Dermis blood vessel endothelial cell (primary cell): ENCODE data around the gene ZSWIM6. TPM values are rescaled to one million over a fixed set of nuclear protein-coding genes. Genes with fewer than 3 reads are reported as not detected.

Experiments used
- DNase-seq: peaks from one replicate; pipeline ENCODE4 v3.0.0; 2010
- total RNA-seq: library from RNA; depleted of rRNA; stranded (reverse); fragments of >200 nt; gene quantifications from 2 replicates; pipeline ENCODE4 v1.2.3, GENCODE V29; 2014

ZSWIM6 gene
- total RNA-seq, 1 donor from 2014 or later = 9.4 TPM

DNA sequence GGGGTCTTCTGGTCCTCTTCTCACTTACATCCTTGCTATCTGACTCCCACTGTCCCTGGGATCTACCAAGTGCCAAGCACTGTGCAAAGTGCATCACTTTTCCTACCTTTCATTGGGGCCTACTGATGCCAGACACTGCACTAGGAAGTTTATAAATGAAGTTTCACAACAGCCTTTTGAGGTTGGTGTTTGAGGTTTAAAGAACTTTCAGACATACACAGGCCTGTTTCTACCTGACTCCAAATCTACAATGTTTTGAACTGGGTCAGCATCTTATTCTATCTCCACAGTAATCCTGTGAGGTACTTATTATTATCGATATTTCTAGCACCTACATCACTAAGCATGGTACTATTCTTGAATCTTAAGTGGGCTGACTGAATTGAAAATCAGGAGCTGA, 227.7 kb downstream of the ZSWIM6 start:
- no peak for DNase-seq

DNA sequence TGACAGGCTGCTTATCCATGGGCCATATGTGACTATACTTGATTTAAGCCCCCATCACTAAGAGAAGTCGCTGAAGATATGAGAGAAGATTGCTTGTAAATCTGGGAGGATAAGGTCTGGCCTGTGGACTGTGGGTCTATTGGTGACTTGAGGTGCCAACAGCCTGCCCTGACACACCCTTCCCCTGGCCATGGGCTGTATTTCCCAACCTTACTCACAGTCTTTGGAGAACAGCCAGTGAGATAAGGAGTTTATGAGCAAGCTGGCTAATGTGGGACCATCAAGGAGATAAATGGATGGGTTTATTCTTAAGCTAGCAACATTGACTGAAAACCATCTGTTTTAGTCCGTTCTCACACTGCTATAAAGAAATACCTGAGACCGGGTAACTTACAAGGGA, 231.3 kb downstream of the ZSWIM6 start:
- DNase-seq = no peak

DNA sequence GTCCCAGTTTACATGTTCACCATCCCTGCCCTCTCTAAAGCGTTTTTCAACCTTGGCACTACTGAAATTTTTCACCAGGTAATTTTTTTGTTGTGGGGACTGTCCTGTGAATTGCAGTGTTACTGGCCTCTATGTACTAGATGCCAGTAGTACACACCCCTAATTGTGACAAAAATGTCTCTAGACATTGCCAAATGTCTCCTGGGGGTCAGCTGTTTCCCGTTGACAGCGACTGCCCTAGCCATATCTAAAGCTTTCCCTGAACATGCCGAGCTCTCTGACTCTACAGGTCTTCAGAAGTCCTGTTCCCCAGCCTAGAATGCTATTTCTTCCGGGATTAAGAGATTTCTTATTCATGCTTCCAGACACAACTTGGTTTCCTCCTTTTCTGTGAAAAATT, 235.3 kb downstream of the ZSWIM6 start:
- no peak for DNase-seq

DNA sequence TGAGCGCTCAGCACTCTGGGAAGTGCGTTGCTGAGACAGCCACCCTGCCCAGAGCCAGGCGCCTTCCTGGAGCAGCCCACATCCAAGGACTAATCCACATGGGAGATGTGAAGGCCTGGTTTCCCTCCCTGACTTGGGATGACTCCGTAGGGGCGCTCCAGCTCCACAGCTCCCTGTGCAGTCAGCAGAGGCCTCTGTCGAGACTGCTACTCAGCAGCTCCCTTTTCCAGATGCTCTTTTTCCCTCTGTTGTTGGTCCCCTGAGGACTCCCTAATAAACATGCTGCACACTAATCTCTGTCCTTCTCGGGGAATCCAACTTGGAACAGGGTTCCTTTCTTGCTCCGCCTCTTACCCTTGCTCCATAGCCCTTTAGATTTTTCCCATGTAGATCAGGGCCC, 237.3 kb downstream of the ZSWIM6 start:
- DNase-seq = no peak

DNA sequence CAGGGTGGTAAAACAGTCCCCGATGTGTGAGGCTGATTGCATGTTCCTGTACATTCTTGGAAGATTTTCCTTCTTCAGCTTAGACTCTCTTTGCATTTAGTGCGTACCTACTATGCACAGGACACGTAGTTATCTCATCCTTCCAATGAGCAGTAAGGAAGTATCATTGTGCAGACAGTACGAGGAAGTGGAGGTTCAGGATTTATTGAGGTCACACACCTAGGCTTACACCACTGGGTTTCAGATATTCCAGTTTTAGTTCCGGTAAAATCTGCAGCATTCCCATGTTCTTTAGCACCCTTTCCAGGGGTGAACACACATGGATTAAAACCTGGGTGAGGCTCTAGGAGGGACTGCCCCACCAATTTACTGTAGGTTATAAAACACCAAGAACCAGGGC, 238.7 kb downstream of the ZSWIM6 start:
- no peak for DNase-seq

DNA sequence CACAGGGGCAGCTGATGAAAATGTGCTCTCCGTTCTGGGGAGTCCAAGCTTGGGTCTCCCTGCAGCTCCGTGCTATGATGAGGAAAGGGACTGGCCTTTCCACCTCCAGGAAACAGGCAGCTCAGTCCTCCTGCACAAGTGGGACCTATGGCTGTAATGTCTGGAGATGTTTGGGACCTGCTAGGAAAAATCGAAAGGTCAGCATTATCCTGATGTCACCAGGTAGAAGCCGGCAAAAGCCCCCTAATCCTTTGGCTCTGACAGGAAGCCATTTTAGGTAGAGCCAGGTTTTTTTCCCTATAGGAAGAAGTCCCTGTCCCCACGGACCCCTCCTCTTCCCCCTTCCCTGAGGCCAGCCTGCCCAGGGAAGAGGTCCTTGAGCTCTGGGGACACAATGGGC, 240.9 kb downstream of the ZSWIM6 start:
- DNase-seq = no peak

DNA sequence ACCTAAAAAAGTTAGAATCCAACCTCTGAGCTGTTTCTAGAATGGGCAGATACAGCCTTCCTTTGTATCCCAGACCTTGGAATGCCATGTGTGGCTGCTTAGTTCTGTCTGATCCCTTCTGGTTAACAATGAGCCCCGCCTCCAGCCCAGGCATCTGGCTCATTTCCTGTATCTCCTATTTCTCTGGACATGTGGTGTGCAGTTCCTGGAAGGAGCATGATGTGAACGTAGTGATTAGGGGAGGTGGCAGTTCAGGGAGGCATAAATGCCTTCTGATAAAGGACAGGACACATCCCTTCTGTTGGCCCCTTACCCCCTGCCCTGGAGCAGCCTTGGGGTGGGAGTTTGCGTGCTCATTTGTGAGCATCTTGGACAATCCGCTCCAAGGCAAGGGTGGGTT, 243.0 kb downstream of the ZSWIM6 start:
- DNase-seq = peak; percentile 59

DNA sequence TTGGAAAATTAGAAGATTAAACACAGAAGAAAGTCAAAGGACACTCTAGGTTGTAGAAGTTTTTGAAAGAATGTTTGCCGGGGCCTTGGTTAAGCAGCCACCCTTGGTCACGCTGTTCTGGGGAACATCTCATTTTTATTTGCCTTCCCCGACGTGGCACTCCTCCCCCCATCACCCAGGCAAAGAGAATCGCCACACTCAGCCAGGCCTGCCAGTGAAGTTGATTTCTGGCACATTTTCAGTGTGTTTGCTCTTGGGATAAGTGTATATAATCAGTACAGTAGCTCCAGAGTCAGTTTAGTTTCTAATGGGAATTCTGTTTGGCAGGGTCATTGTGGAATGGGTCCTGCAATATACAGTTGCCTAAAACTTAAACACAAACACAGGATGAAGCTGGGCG, 243.5 kb downstream of the ZSWIM6 start:
- DNase-seq = no peak

DNA sequence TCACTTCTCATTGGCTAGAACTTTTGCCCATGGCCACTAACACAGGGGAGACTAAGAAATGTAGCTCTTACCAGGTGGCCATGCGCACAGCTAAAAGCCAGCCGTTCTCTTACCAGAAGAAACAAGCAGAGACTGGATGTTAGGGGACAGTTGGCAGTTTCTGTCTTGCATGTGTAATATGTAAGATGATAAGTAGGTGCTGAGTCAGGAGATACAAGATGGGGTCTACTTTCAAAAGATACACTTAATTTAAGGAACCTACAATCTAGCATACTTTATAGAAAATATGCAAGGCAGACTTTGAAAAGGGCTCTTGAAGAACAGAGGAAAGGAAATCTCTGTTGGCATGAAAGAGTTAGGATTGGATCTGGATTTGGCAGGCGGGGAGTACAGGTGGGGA, 244.5 kb downstream of the ZSWIM6 start:
- no peak for DNase-seq

DNA sequence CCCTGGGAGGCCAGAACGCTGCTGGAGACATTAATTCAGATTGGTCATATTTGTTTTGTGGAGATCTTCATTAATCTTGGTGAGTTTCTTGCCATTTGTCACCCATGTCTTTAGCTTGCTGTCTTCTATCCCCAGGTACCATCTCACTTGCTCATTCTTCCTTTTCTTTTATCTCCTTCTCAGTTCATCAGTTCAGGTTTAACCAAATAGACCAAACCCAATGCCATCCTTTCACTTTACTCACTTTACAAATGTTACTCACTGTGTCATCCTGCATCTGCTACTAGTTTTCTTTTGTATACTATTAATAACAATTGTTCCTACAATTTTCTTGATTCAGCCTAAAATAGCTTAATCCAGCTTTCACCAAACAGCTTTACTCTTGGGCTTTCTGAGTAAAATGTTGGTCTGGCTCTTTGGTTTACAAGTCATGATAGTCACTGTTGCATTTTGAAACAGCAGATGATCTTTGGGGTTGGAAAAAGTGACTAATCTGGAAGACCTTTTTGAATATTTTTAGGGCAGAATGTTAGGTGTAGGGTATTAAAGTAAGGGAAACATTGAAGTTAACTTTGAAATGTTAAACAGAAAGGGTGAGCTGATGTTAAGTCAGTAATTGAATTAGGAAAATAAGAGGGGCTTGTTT, 246.9 kb downstream of the ZSWIM6 start:
- no peak for DNase-seq

DNA sequence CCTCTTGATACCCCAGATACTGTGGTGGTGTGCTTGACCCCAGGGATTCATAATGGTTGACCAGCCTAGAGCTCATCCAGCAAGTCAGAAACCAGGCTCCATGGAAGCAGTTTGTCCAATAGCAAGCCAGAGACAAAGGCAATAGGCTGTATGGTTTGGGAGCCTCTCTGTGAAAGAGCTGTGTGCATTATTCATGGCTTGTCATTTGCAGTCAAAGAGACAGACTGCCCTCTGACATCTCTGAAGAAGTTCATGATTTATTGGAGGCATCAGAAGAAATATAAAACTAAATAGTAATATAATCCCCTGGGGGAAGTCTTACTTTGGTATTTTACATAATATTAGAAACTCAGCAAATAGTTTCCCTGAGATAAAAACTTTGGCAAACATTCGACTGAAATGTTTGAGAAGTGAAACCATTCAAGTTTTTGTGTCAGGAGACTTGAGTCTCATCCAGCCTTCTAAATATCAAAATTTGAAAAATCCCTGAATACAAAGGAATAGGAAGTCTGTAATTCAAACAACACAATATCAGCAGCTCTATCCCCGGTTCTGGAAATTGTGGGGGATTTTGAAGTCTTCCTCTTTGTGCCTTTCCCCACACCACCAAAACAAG, 250.3 kb downstream of the ZSWIM6 start:
- peak; percentile 38 for DNase-seq

DNA sequence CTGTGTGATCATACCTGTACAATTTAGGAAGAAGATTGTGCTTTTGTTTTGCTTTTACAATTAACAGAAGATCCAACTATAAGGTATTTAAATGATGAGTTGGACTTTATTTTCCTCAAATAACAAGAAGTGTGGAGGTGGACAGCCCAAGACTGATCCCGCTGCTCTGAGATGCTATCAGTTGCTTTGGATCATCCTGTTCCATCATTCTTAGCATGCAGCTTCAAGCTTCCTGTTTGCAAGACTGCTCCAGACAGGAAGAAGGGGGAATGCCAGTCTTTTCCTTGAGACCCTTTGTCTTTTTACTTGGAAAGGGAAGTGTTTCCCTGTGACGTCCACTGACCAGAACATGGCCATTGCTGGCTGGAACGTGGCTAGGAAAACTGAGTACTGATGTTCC, 250.8 kb downstream of the ZSWIM6 start:
- peak; percentile 42 for DNase-seq

DNA sequence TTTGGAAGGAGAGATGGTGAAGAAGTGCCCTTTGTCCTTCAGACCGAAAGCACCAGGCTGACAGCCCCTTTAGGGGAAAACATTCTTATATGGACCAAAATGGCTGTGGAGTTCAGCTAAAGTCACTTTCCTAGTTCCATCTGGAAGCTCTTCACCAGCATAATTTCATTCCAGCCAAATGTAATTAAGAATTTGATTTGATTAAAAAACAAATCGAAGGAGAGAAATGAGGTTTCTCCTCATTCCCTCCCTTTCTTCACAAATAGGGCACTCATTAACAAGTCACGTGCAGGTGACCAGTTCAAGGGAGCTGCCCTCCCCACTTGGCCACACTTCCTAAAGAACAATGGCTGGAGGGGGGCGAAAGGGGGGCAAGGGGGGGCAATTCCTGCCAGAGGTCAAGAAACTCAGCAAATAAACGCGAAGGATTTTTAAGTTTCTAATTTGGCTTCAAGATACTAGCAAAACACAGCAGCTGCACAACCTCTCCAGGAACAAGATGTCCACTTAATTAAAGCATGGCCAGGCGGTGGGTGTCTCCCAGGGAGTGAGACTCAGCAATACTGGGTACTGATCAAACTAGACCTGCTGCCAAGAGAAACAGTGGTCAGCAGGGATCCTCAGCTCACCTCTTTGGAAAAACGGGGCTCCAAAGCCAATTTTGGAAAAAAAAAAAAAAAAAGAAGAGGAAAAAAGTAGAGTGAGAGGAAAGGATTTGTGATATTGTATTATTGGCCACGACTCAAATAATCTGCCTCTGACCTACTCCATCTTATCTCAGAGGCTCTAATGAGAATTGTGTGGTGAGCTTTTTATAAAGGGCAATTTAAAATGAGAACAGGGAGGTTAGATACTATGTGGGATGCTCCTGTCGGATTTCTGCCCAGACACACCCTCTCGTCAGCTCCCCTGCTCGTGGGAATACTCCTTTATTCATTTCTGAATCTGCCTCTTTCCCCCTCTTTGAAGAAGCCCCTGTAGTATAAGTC, 254.3 kb downstream of the ZSWIM6 start:
- peak; percentile 44 for DNase-seq

DNA sequence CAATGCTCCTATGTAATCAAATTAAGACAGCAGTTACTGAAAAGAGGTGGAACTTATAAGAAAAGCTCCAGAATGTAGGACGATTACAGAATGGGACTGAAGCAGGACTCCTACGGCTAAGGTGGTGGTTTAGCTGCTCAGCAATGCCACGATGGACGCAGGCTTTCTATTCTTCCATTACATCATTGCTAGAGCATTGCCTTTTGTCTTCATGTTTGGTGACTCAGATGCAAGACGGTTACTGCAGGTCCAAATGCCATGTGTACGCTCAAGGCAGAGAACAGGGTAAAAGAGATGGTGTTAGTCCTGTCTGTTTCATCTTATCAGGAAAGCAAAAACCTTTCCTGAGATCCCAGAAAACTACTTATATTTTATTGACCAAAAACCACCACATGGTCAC, 255.1 kb downstream of the ZSWIM6 start:
- peak; percentile 38 for DNase-seq

DNA sequence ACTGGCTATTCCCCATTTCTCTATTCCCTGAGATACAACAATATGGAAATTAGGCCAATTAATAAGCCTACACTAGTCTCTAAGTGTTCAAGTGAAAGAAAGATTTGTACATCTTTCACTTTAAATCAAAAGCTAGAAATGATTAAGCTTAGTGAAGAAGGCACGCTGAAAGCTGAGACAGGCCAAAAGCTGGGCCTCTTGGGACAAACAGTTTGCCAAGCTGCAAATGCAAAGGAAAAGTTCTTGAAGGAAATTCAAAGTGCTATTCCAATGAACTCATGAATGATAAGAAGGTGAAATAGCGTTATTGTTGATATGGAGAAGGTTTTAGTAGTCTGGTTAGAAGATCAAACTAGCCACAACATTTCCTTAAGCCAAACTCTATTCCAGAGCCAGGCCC, 256.2 kb downstream of the ZSWIM6 start:
- DNase-seq = no peak

DNA sequence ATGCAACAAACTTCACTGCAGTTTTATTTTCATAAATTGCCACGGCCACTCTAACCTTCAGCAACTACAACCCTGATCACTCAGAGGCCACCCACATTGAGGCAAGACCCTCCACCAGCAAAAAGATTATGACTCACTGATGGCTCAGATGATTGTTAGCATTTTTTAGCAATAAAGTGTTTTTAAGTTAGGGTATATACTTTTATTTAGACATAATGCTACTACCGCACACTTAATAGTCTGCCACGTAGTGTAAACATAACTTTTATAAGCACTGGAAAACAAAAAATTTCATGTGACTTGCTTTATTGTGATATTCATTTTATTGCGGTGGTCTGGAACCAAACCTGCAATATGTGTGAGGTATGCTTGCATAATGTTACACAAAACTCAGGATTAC, 257.9 kb downstream of the ZSWIM6 start:
- DNase-seq = no peak

DNA sequence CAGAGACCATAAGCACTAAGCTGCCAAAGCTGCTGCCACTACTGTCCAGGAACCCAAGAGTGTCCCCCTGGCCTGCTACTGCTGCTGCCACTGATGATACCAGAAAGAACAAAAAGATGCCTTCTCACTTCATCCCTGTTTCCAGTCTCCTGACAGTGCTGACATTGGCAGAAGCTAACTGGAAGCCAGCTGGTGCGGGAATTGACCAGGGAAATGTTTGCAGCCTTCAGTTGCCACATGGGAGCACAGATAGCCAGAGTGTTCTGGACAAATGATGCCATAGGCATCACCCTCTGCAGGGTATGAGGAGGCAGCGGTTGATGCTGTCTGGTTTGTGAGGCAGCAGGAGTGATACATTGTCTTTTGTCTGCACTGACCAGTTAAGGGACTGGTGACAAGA, 258.4 kb downstream of the ZSWIM6 start:
- DNase-seq = no peak

DNA sequence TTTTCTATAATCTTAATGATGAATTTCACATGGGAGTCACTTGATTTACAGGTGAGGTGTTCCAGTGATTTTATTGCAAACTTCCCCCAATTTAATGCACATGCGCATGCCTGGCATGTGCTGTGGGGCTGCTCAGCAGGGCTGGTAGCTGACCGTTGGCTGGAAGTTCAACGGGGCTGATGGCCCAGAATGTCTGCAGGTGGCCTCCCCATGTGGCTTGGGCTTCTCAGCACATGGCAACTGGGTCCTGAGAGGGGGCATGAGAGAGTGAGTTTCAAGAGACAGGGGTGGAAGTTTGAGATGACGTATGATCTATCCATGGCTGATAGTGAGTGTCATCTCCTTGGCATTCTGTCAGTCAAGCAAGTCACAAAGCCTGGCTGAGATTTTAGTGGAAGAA, 259.8 kb downstream of the ZSWIM6 start:
- no peak for DNase-seq

DNA sequence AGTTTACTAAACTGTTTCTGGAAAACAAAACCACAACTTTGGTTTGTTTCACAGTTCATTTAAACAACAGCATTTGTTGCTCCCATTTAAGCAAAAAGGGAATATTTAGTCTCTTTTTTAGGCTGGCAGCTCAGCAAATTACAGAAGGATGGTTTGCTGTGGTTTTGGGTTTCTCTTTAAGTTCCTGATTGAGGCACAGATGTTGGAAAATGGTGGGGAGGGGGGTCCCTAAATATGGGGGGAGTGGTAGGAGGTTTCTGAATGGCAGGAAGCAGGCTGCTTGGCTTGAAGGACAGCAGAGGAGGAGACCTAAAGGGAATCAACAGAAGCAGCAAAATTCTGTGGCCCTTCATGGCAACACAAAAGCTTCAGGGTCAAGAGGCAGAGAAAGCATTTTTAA, 263.4 kb downstream of the ZSWIM6 start:
- no peak for DNase-seq
